ENCODE measurements around the gene PLEKHB2.

Gene PLEKHB2

DNA sequence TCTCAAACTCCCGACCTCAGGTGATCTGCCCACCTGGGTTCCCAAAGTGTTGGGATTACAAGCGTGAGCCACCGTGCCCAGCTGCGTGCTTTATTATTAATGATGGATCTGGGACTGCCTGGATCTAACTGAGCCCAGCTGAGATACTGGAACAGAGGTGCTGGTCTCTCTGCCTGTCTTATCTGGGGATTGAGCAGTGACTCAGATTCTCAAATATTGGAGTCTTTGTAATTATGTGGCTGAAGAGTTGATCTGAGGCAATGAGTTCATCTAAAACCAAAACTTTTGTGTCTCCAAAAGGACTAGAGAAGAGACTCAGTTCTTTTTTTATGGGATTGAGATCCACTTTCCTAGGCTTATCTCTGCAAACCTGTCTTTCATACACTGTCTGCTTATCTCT, 16.3 kb downstream of the PLEKHB2 start:
- TF ChIP-seq, protein P1, sequence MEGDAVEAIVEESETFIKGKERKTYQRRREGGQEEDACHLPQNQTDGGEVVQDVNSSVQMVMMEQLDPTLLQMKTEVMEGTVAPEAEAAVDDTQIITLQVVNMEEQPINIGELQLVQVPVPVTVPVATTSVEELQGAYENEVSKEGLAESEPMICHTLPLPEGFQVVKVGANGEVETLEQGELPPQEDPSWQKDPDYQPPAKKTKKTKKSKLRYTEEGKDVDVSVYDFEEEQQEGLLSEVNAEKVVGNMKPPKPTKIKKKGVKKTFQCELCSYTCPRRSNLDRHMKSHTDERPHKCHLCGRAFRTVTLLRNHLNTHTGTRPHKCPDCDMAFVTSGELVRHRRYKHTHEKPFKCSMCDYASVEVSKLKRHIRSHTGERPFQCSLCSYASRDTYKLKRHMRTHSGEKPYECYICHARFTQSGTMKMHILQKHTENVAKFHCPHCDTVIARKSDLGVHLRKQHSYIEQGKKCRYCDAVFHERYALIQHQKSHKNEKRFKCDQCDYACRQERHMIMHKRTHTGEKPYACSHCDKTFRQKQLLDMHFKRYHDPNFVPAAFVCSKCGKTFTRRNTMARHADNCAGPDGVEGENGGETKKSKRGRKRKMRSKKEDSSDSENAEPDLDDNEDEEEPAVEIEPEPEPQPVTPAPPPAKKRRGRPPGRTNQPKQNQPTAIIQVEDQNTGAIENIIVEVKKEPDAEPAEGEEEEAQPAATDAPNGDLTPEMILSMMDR (conservative IDR thresholded peaks at IDR 0.05), result no peak

DNA sequence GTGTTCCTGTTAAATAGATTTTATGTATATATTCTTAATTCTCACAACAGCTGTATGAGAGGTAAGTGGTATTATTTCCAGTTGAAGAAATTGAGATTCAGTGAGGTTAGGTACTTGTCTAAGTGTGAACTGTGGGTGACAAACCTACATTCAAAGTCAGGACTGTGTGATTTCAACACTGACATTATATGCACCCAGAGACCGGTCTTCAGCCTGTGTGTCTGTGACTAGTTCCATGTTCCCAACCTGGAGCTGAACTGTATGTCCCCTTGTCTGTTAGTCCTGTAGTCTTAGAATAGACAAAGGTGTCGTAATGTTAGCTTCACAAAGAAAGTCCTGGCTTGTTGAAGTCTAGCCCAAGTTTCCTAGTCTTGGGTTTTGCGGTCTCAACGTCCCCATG, 17.4 kb downstream of the PLEKHB2 start:
- peak overlapping the region; percentile 97 for H3K27ac ChIP-seq
- TF ChIP-seq, protein P1 (conservative IDR thresholded peaks at IDR 0.05), result no peak

More for the DNA sequence above, 16.3 kb downstream of the PLEKHB2 start:
- H3K27ac ChIP-seq, result peak overlapping the region; percentile 97

DNA sequence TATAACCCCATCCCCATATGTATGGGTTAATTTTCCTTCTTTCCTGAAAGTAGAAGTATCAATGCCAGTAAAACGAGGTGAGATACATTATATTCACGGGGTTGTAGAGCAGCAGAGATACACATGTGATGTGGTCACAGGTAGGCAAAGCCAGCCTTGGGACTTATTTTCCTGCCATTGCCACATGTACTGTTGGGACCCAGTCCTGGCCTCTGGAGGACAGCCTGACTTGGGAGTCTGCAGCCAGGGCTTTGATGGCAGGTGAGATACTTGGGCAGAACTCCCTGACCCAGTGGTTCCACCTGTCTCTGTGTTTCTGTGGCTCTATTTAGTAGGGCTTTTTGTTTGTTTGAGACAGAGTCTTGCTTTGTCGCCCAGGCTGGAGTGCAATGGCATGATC, 18.1 kb downstream of the PLEKHB2 start:
- TF ChIP-seq, protein P1 (conservative IDR thresholded peaks at IDR 0.05), result no peak

DNA sequence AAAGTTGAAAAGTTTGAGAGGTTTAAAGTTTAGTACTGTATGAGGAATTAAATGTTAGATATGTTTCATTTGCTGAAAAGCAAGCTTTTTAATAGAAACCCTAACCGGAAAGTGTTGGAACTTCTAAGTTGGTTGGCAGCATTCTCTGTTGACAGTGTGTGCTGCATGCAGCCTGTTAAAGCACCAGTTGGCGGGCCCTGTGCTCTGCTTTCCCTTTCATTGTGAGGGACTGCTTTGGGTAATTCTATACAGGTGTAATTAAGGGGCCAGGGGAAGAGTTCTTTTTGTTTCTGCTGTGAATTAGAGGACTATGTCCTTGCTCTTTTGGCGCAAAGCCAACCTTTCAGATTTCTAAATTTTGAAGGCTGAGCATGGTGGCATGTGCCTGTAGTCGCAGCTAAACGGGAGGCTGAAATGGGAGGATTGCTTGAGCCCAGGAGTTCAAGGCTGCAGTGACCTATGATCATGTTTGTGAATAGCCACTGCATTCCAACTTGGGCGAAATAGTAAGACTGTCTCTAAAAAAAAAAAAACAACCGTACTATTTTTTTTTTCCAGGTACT, 20.1 kb downstream of the PLEKHB2 start:
- H3K27ac ChIP-seq, result peak overlapping the region; percentile 86
- TF ChIP-seq, protein P1 (conservative IDR thresholded peaks at IDR 0.05), result no peak

More for the DNA sequence above, 18.1 kb downstream of the PLEKHB2 start:
- peak overlapping the region; percentile 97; the same call in 1 of the 2 replicates for H3K27ac ChIP-seq

DNA sequence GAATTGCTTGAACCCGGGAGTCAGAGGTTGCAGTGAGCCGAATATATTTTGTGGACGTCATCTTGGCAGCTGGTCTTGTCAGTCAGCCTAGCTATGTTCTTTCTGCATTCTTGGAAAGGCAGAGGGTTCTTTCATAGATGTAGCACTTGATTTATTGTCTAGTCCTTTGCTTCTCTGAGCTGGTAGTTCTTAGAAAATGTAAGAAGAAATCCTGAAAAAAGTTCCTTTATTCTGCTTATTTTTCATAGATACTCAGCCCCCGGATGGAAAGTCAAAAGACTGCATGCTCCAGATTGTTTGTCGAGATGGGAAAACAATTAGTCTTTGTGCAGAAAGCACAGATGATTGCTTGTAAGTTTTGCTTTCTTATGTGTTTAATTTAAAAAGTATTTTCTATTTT, 21.3 kb downstream of the PLEKHB2 start:
- peak overlapping the region; percentile 86 for H3K27ac ChIP-seq
- TF ChIP-seq, protein P1 (conservative IDR thresholded peaks at IDR 0.05), result no peak

DNA sequence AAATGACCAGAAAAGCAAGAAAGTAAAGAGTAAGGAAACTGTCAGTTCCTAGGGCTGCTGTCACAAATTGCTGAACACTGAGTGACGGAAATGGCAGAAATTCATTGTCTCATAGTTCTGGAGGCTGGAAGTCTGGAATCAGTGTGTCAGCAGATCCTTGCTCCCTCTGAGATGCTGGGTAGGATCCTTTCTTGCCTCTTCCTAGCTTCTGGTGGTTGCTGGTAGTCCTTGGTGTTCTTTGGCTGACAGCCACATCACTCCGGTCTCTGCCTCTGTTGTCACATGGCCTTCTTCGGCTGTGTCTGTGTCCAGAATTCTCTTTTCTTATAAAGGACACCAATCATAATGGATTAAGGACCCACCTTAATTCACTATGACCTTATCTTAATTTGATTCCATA, 21.9 kb downstream of the PLEKHB2 start:
- TF ChIP-seq, protein P1 (conservative IDR thresholded peaks at IDR 0.05), result no peak
- peak overlapping the region; percentile 86; the same call in 1 of the 2 replicates for H3K27ac ChIP-seq

DNA sequence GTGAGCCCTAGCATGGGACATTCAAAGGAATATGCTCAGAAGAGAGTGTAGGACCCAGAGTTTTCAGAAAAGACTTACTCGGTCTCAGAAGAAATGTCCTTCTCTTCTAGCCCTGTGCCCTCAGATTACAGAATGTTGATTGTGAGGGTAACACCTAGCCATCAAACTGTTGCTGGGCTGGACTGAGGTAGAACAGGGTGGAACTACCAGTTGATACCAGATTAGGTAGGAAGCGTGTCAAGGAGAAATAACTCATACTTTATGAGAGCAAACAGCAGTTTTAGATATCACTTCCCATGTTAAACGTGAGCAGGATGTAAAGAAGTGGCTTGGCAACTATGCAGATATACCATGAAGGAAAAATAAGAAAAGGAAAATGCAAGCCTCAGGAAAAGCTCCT, 22.8 kb downstream of the PLEKHB2 start:
- TF ChIP-seq, protein P1 (conservative IDR thresholded peaks at IDR 0.05), result no peak
- no peak overlapping the region for H3K27ac ChIP-seq

Measured in VCaP (cell line).